Epithelial cell of alveolus of lung (primary cell): ENCODE data around the gene COL5A1. TPM values are rescaled to one million over a fixed set of nuclear protein-coding genes. Genes with fewer than 3 reads are reported as not detected.

Experiments used
- total RNA-seq: library from RNA; depleted of rRNA; stranded (reverse); fragments of >200 nt; gene quantifications from 2 replicates; pipeline ENCODE4 v1.2.1, GENCODE V29; 2015

Gene COL5A1
- 311 and 383 TPM in 2 replicates for total RNA-seq

DNA sequence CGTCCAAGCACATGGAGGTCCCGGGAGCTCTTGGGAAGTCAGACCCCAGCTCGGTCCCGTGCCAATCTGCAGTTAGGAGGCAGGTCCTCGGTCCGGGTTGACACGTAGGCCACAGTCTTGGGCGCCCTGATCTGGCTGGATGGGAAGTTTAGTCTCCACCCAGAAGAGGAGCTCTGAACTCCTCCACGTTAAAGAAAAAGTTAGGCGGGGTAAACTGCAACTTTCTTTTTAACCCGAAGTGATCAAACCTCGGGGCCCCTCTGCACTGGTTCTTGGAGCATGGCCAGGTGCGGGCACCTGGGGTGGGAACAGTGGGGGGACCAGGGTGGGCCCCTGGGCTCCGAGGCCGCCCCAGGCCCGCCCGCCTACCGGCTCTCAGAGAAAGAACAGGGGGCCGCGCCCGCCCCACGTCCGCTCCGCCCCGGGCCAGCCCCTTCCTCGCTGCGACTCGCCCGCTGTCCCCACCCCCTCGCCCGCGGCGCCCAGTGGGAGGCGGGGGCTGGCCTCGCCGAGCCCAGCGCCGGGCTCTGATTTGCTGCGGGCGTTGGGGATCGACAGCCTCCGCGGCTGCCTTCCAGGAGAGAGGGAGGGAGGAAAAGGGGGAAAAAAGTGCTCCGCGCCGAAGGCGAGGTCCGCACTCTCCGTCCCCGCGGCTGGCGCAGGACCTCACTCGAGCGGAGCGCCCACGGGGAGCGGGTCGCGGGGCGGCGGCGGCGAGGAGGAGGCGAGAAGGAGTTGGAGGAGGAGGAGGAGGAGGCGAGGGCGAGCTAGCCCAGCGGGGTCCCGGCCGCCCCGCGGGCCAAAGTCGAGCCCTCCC lies at the start of gene COL5A1:
TSS of gene COL5A1 (plus strand) at position 631 of the 817 bp plus-strand sequence. CDS start 385 bp downstream, outside the sequence.

GRCh38 chr9:134880484-134881312 lies 239.1 kb downstream of the COL5A1 start, which contains the start of gene FCN2:
FCN2 (plus strand) TSS chr9:134880810; CDS start chr9:134880822, 12 bp downstream.

Other genes starting within 250 kb of the COL5A1 start
- not detected in 2 replicates for gene FCN2, start 239.0 kb downstream of the COL5A1 start, total RNA-seq